Suppressor macrophage treated with lipopolysaccharide for 4 hours (primary cell): ENCODE measurements around the gene KIAA1755.
A peak's percentile ranks its signal among the peaks of the same experiment; 100 is the strongest.
"Not testable (repeated sequence)": the region's sequence is repeated elsewhere in the genome, so short reads cannot be mapped to it uniquely, and the experiment has no call there.

Experiments
- DNase-seq: peaks from one replicate; pipeline ENCODE4 v3.0.0-alpha.2; 2020

KIAA1755 gene

GRCh38 chr20:38260025-38260377 is 534 bp downstream of the KIAA1755 start:
- no peak for DNase-seq

GRCh38 chr20:38258545-38259215 is 1.9 kb downstream of the KIAA1755 start:
- DNase-seq, result no peak

- no peak for DNase-seq
Observed at GRCh38 chr20:38256966-38257365, 3.6 kb downstream of the KIAA1755 start.

GRCh38 chr20:38256021-38256420 is 4.5 kb downstream of the KIAA1755 start:
- DNase-seq, result no peak

GRCh38 chr20:38255393-38255792 is 5.1 kb downstream of the KIAA1755 start:
- DNase-seq, result peak; percentile 65

- not testable (repeated sequence) for DNase-seq
Observed at GRCh38 chr20:38254621-38255020, 5.9 kb downstream of the KIAA1755 start.

- no peak for DNase-seq
Observed at GRCh38 chr20:38253571-38253970, 7.0 kb downstream of the KIAA1755 start.

- no peak for DNase-seq
Observed at GRCh38 chr20:38252292-38253288, 7.9 kb downstream of the KIAA1755 start.

GRCh38 chr20:38251441-38251840 is 9.1 kb downstream of the KIAA1755 start:
- DNase-seq, result not testable (repeated sequence)

GRCh38 chr20:38250609-38251008 is 9.9 kb downstream of the KIAA1755 start:
- no peak for DNase-seq

- no peak for DNase-seq
Observed at GRCh38 chr20:38249536-38250310, 10.8 kb downstream of the KIAA1755 start.

- no peak for DNase-seq
Observed at GRCh38 chr20:38248133-38248532, 12.4 kb downstream of the KIAA1755 start.

- not testable (repeated sequence) for DNase-seq
Observed at GRCh38 chr20:38247725-38248124, 12.8 kb downstream of the KIAA1755 start.

- DNase-seq, result no peak
Observed at GRCh38 chr20:38247166-38247509, 13.4 kb downstream of the KIAA1755 start.

- DNase-seq, result no peak
Observed at GRCh38 chr20:38246357-38247165, 14.0 kb downstream of the KIAA1755 start.

- no peak for DNase-seq
Observed at GRCh38 chr20:38245753-38246152, 14.8 kb downstream of the KIAA1755 start.

GRCh38 chr20:38243709-38244020 is 16.9 kb downstream of the KIAA1755 start:
- peak; percentile 52 for DNase-seq

- peak; percentile 21 for DNase-seq
Observed at GRCh38 chr20:38242848-38243708, 17.5 kb downstream of the KIAA1755 start.

GRCh38 chr20:38241201-38241600 is 19.3 kb downstream of the KIAA1755 start:
- DNase-seq, result no peak

GRCh38 chr20:38239441-38239840 is 21.1 kb downstream of the KIAA1755 start:
- no peak for DNase-seq

GRCh38 chr20:38238829-38239228 is 21.7 kb downstream of the KIAA1755 start:
- no peak for DNase-seq

GRCh38 chr20:38237381-38237780 is 23.2 kb downstream of the KIAA1755 start:
- no peak for DNase-seq
